Parathyroid adenoma (tissue), 2 donors: ENCODE measurements around the gene DSCAM.

Experiments used
- H2AFZ ChIP-seq: fragments of 300-600 bp; sonication (generic); one replicate; pipeline ENCODE4 v1.7.0; 2017; ENCODE audit warnings: antibody characterized with exemption, mild to moderate bottlenecking
- H3K27ac ChIP-seq: fragments of 300-600 bp; sonication (generic); one replicate; pipeline ENCODE4 v1.7.0; 2017
- H3K27me3 ChIP-seq: fragments of 300-600 bp; sonication (generic); one replicate; pipeline ENCODE4 v1.7.0; 2017; ENCODE audit warnings: low read length; ENCODE audit not compliant: control insufficient read depth, insufficient read depth
- H3K36me3 ChIP-seq: fragments of 300-600 bp; sonication (generic); one replicate; pipeline ENCODE4 v1.7.0; 2017; ENCODE audit warnings: low read length; ENCODE audit not compliant: control insufficient read depth, insufficient read depth
- H3K4me1 ChIP-seq: fragments of 300-600 bp; sonication (generic); one replicate; pipeline ENCODE4 v1.7.0; 2017; ENCODE audit warnings: control low read depth
- H3K4me2 ChIP-seq: fragments of 300-600 bp; sonication (generic); one replicate; pipeline ENCODE4 v1.7.0; 2017; ENCODE audit warnings: low read length
- H3K4me3 ChIP-seq: fragments of 300-600 bp; sonication (generic); one replicate; pipeline ENCODE4 v1.7.0; 2017; ENCODE audit warnings: low read depth, low read length
- H3K79me2 ChIP-seq: fragments of 300-600 bp; sonication (generic); one replicate; pipeline ENCODE4 v1.7.0; 2017; ENCODE audit warnings: control low read depth
- H3K9ac ChIP-seq: fragments of 300-600 bp; sonication (generic); one replicate; pipeline ENCODE4 v1.7.0; 2017; ENCODE audit warnings: mild to moderate bottlenecking
- H3K9me3 ChIP-seq: fragments of 300-600 bp; sonication (generic); one replicate; pipeline ENCODE4 v1.7.0; 2017; ENCODE audit warnings: low read length; ENCODE audit not compliant: control insufficient read depth
- CTCF ChIP-seq: fragments of 300-600 bp; sonication (generic); IDR thresholded peaks from one replicate; pipeline ENCODE4 v1.7.0; 2017; ENCODE audit warnings: antibody characterized with exemption, mild to moderate bottlenecking
- donor health status: primary hyperparathyroidism.

Gene DSCAM

DNA sequence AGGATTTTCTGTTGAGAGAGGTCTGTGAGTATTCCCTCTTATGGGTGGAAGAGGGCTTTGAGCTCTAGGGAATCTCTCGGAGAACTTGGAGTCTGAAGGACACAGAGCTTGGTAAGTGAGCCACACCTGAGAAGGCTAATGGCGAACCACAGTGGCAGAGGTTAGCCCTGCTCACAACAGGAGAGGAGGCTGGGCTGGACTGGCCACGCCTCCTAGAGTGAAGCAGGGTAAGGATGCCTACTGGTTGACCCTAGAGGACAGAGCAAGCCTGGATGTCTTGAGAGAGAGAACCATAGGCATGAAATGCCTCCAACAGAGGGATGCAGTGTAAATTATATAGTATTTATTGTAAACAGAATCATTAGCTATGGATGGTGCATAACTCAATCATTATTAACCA lies 747.1 kb downstream of the DSCAM start:
- Histone ChIP-seq H3K4me3 (no peak overlapping the region), H3K79me2 (no peaks in the 10 kb centered on the region), H3K4me2 (no peak overlapping the region), H2AFZ (no peak overlapping the region), H3K27ac (no peak overlapping the region), H3K27me3 (no peaks in the 10 kb centered on the region), H3K36me3 (no peaks in the 10 kb centered on the region), H3K9me3 (no peaks in the 10 kb centered on the region), H3K4me1 (no peaks in the 10 kb centered on the region), H3K9ac (no peak overlapping the region)
- TF ChIP-seq CTCF: no peak

DNA sequence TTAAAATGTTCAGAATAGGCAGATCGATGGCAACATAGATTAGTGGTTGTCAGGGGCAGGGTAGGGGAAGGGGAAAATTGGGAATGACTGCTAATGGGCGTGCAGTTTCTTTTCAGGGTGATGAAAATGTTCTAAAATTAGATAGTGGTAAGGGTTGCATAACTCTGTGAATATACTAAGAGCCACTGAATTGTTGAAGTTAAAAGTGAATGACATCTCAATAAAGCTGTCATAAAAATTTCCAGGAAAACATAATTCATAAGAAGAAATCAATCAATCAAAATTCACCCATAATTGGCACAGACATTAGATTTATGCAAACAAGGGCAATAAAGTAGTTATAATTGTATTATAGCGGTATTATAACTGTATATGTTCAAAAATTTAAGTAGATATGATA lies 751.5 kb downstream of the DSCAM start:
- Histone ChIP-seq H3K27me3 (no peaks in the 10 kb centered on the region), H3K79me2 (no peaks in the 10 kb centered on the region), H3K27ac (no peak overlapping the region), H3K36me3 (no peaks in the 10 kb centered on the region), H3K9me3 (no peaks in the 10 kb centered on the region), H3K4me3 (no peak overlapping the region), H3K9ac (no peak overlapping the region), H3K4me2 (no peak overlapping the region), H3K4me1 (no peaks in the 10 kb centered on the region), H2AFZ (no peak overlapping the region)
- no peak for TF ChIP-seq CTCF

DNA sequence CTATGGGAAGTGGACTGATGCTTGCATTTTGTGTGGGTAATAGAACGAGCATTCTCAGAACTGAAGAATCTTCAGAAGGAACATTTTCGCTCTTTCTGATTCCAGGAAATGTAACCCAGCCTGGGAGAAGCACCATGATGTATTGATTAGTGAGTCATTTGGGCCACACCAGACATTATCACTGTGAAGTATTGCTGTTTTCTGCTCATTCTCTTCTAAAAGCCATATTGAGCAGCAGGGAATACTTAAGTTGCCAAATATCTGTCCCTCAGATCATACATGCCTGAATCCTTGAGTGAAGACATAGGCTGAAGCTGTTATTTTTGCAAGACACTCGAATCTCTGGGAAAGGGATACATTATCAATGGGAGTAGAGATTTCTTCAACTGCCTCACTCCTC lies 766.6 kb downstream of the DSCAM start:
- Histone ChIP-seq H3K27me3 (no peaks in the 10 kb centered on the region), H3K27ac (no peak overlapping the region), H3K4me2 (no peak overlapping the region), H3K4me1 (no peaks in the 10 kb centered on the region), H3K79me2 (no peaks in the 10 kb centered on the region), H3K9ac (no peak overlapping the region), H2AFZ (no peak overlapping the region), H3K36me3 (no peaks in the 10 kb centered on the region), H3K9me3 (no peaks in the 10 kb centered on the region), H3K4me3 (no peak overlapping the region)
- TF ChIP-seq CTCF: no peak

- H3K36me3 ChIP-seq: no peaks in the 10 kb centered on the region
- no peaks in the 10 kb centered on the region for H3K4me1 ChIP-seq
- H3K27ac ChIP-seq: no peak overlapping the region
- no peaks in the 10 kb centered on the region for H3K79me2 ChIP-seq
- no peak overlapping the region for H3K4me2 ChIP-seq
- no peak overlapping the region for H3K4me3 ChIP-seq
- no peak overlapping the region for H3K9ac ChIP-seq
- no peaks in the 10 kb centered on the region for H3K9me3 ChIP-seq
- no peak overlapping the region for H2AFZ ChIP-seq
- H3K27me3 ChIP-seq: no peaks in the 10 kb centered on the region
- no peak for TF ChIP-seq CTCF
Observed at GRCh38 chr21:40074710-40075109, 772.2 kb downstream of the DSCAM start.

- no peak overlapping the region for H3K27ac ChIP-seq
- no peak for TF ChIP-seq CTCF
- no peak overlapping the region for H3K4me3 ChIP-seq
- no peaks in the 10 kb centered on the region for H3K27me3 ChIP-seq
- no peak overlapping the region for H3K9ac ChIP-seq
- H3K4me1 ChIP-seq: no peaks in the 10 kb centered on the region
- no peaks in the 10 kb centered on the region for H3K79me2 ChIP-seq
- H2AFZ ChIP-seq: no peak overlapping the region
- H3K36me3 ChIP-seq: no peaks in the 10 kb centered on the region
- no peaks in the 10 kb centered on the region for H3K9me3 ChIP-seq
- no peak overlapping the region for H3K4me2 ChIP-seq
Observed at GRCh38 chr21:40074198-40074597, 772.8 kb downstream of the DSCAM start.
